Jurkat, Clone E6-1 (cell line): ENCODE data around the gene PRKD2.
A peak's percentile ranks its signal among the peaks of the same experiment; 100 is the strongest.
"Not testable (repeated sequence)": the region's sequence is repeated elsewhere in the genome, so short reads cannot be mapped to it uniquely, and the experiment has no call there.

Experiments
- DNase-seq: peaks from one replicate; pipeline ENCODE4 v3.0.0-alpha.2; 2011; ENCODE audit warnings: low read depth, low spot score
- H3K4me3 ChIP-seq: 2 replicates; pipeline ENCODE4 v1.5.1; 2011; ENCODE audit warnings: mild to moderate bottlenecking, low read length, control low read depth, moderate library complexity

Gene PRKD2

GRCh38 chr19:46715975-46716671, 791 bp downstream of the PRKD2 start:
- peak overlapping the region; percentile 91 for H3K4me3 ChIP-seq
- DNase-seq = no peak

- peak overlapping the region; percentile 91 for H3K4me3 ChIP-seq
- DNase-seq = no peak
Measured at GRCh38 chr19:46715620-46715974, 1.3 kb downstream of the PRKD2 start.

- H3K4me3 ChIP-seq = peak overlapping the region; percentile 91
- DNase-seq = peak; percentile 71
Measured at GRCh38 chr19:46714444-46715106, 2.3 kb downstream of the PRKD2 start.

- peak overlapping the region; percentile 91 for H3K4me3 ChIP-seq
- DNase-seq = peak; percentile 70
Measured at GRCh38 chr19:46713781-46714443, 3.0 kb downstream of the PRKD2 start.

GRCh38 chr19:46712768-46713338, 4.1 kb downstream of the PRKD2 start:
- not testable (repeated sequence) for DNase-seq, H3K4me3 ChIP-seq

- H3K4me3 ChIP-seq = no peak overlapping the region
- DNase-seq = no peak
Measured at GRCh38 chr19:46710687-46711086, 6.2 kb downstream of the PRKD2 start.

- peak; percentile 41 for DNase-seq
- no peak overlapping the region for H3K4me3 ChIP-seq
Measured at GRCh38 chr19:46704379-46705076, 12.4 kb downstream of the PRKD2 start.

- DNase-seq = no peak
- no peak overlapping the region for H3K4me3 ChIP-seq
Measured at GRCh38 chr19:46700704-46701103, 16.2 kb downstream of the PRKD2 start.

GRCh38 chr19:46698395-46699321, 18.3 kb downstream of the PRKD2 start:
- no peak overlapping the region for H3K4me3 ChIP-seq
- DNase-seq = no peak

- H3K4me3 ChIP-seq = no peak overlapping the region
- DNase-seq = no peak
Measured at GRCh38 chr19:46697204-46697960, 19.5 kb downstream of the PRKD2 start.

- no peak for DNase-seq
- no peak overlapping the region for H3K4me3 ChIP-seq
Measured at GRCh38 chr19:46696866-46697203, 20.1 kb downstream of the PRKD2 start.

- no peak for DNase-seq
- H3K4me3 ChIP-seq = no peak overlapping the region
Measured at GRCh38 chr19:46696052-46696451, 20.9 kb downstream of the PRKD2 start.

GRCh38 chr19:46693760-46694159, 23.2 kb downstream of the PRKD2 start:
- no peak for DNase-seq
- no peak overlapping the region for H3K4me3 ChIP-seq

- no peak overlapping the region for H3K4me3 ChIP-seq
- no peak for DNase-seq
Measured at GRCh38 chr19:46692918-46693722, 23.8 kb downstream of the PRKD2 start.

- no peak overlapping the region for H3K4me3 ChIP-seq
- DNase-seq = no peak
Measured at GRCh38 chr19:46691948-46692347, 25.0 kb downstream of the PRKD2 start.

GRCh38 chr19:46691104-46691503, 25.8 kb downstream of the PRKD2 start:
- no peak overlapping the region for H3K4me3 ChIP-seq
- no peak for DNase-seq

- H3K4me3 ChIP-seq = no peak overlapping the region
Measured at GRCh38 chr19:46689358-46689757, 27.6 kb downstream of the PRKD2 start.

More at GRCh38 chr19:46689358-46689757, 27.6 kb downstream of the PRKD2 start:
- DNase-seq = no peak
